ENCODE measurements around the gene CLTA. TPM values are rescaled to one million over a fixed set of nuclear protein-coding genes. Genes with fewer than 3 reads are reported as not detected.
A peak's percentile ranks its signal among the peaks of the same experiment; 100 is the strongest.

CLTA gene
- total RNA-seq, 2 experiments from 2014 or later: 156 to 158 TPM

GRCh38 chr9:36194326-36195000 is 3.7 kb downstream of the CLTA start:
- ChIA-PET POLR2A (no interaction called here), CTCF (interaction anchor here (0.8 to 1.7 kb wide), 3 partner anchors 8 to 17 kb away, joined by 3 to 4 read pairs (median 3); no protein-coding TSS in a partner anchor)
- Mint-ChIP-seq H3K4me3 (peak overlapping the region; percentile 7), H3K36me3 (ENCODE audit: low read depth) (peaks cover 39% of the 10 kb centered on the region), H3K9me3 (no peaks in the 10 kb centered on the region), H3K4me1 (peaks cover 48% of the 10 kb centered on the region), H3K27ac (no peak overlapping the region), H3K27me3 (no peaks in the 10 kb centered on the region)
- DNase-seq: no peak

- H3K36me3 Mint-ChIP-seq (ENCODE audit: low read depth): peaks cover 71% of the 10 kb centered on the region
- ChIA-PET POLR2A (no interaction called here), CTCF (no interaction called here)
- peaks cover 47% of the 10 kb centered on the region for H3K4me1 Mint-ChIP-seq
- H3K9me3 Mint-ChIP-seq: no peaks in the 10 kb centered on the region
- DNase-seq: no peak
- no peak overlapping the region for H3K4me3 Mint-ChIP-seq
- no peak overlapping the region for H3K27ac Mint-ChIP-seq
- no peaks in the 10 kb centered on the region for H3K27me3 Mint-ChIP-seq
These were observed 14.3 kb downstream of the CLTA start for GRCh38 chr9:36204906-36205547.

GRCh38 chr9:36207016-36207415 is 16.3 kb downstream of the CLTA start:
- CTCF ChIA-PET: interaction anchor here (0.7 to 1.5 kb wide), 2 partner anchors 15 to 16 kb away, joined by 3 to 4 read pairs; partner anchors contain the start of gene CLTA
- peaks cover 79% of the 10 kb centered on the region for H3K36me3 Mint-ChIP-seq (ENCODE audit: low read depth)
- POLR2A ChIA-PET: no interaction called here
- H3K9me3 Mint-ChIP-seq: no peaks in the 10 kb centered on the region
- H3K27me3 Mint-ChIP-seq: no peaks in the 10 kb centered on the region
- peak overlapping the region; percentile 74 for H3K27ac Mint-ChIP-seq
- peaks cover 55% of the 10 kb centered on the region for H3K4me1 Mint-ChIP-seq
- H3K4me3 Mint-ChIP-seq: no peak overlapping the region
- DNase-seq: no peak

GRCh38 chr9:36207546-36208012 is 16.9 kb downstream of the CLTA start:
- peaks cover 81% of the 10 kb centered on the region for H3K36me3 Mint-ChIP-seq (ENCODE audit: low read depth)
- no peak overlapping the region for H3K4me3 Mint-ChIP-seq
- H3K27ac Mint-ChIP-seq: peak overlapping the region; percentile 74
- H3K27me3 Mint-ChIP-seq: no peaks in the 10 kb centered on the region
- ChIA-PET CTCF (interaction anchor here (0.7 to 1.5 kb wide), 4 partner anchors 9 to 39 kb away, joined by 3 to 4 read pairs (median 4); partner anchors contain the start of gene CLTA), POLR2A (no interaction called here)
- H3K9me3 Mint-ChIP-seq: no peaks in the 10 kb centered on the region
- H3K4me1 Mint-ChIP-seq: peaks cover 55% of the 10 kb centered on the region
- no peak for DNase-seq

GRCh38 chr9:36208521-36209253 is 18.0 kb downstream of the CLTA start:
- POLR2A ChIA-PET: no interaction called here
- peaks cover 80% of the 10 kb centered on the region for H3K36me3 Mint-ChIP-seq (ENCODE audit: low read depth)

GRCh38 chr9:36210722-36211121 is 20.0 kb downstream of the CLTA start:
- H3K4me3 Mint-ChIP-seq: no peak overlapping the region
- ChIA-PET POLR2A (no interaction called here), CTCF (interaction anchor here (0.8 to 3.4 kb wide), 4 partner anchors 10 to 38 kb away, joined by 3 to 14 read pairs (median 4); partner anchors contain the start of gene CLTA)
- peaks cover 77% of the 10 kb centered on the region for H3K36me3 Mint-ChIP-seq (ENCODE audit: low read depth)
- H3K4me1 Mint-ChIP-seq: peaks cover 61% of the 10 kb centered on the region
- H3K9me3 Mint-ChIP-seq: no peaks in the 10 kb centered on the region
- DNase-seq: no peak
- H3K27ac Mint-ChIP-seq: no peak overlapping the region
- no peaks in the 10 kb centered on the region for H3K27me3 Mint-ChIP-seq

More at GRCh38 chr9:36208521-36209253, 18.0 kb downstream of the CLTA start:
- peaks cover 54% of the 10 kb centered on the region for H3K4me1 Mint-ChIP-seq
- DNase-seq: no peak
- peak overlapping the region; percentile 74 for H3K27ac Mint-ChIP-seq
- H3K27me3 Mint-ChIP-seq: no peaks in the 10 kb centered on the region
- CTCF ChIA-PET: interaction anchor here (0.9 to 3.4 kb wide), 3 partner anchors 9 to 40 kb away, joined by 4 to 14 read pairs (median 5); partner anchors contain the start of gene CLTA
- no peaks in the 10 kb centered on the region for H3K9me3 Mint-ChIP-seq
- H3K4me3 Mint-ChIP-seq: no peak overlapping the region

GRCh38 chr9:36211510-36211909 is 20.8 kb downstream of the CLTA start:
- no peak for DNase-seq
- H3K4me1 Mint-ChIP-seq: peaks cover 61% of the 10 kb centered on the region
- H3K27ac Mint-ChIP-seq: no peak overlapping the region
- H3K36me3 Mint-ChIP-seq (ENCODE audit: low read depth): peaks cover 74% of the 10 kb centered on the region
- no peak overlapping the region for H3K4me3 Mint-ChIP-seq
- ChIA-PET POLR2A (no interaction called here), CTCF (interaction anchor here (1.7 to 3.4 kb wide), 2 partner anchors 17 to 21 kb away, joined by 3 to 14 read pairs; partner anchors contain the start of gene CLTA)
- H3K9me3 Mint-ChIP-seq: no peaks in the 10 kb centered on the region
- H3K27me3 Mint-ChIP-seq: no peaks in the 10 kb centered on the region

GRCh38 chr9:36213387-36213786 is 22.7 kb downstream of the CLTA start:
- Mint-ChIP-seq H3K27ac (peak overlapping the region; percentile 13), H3K27me3 (no peaks in the 10 kb centered on the region), H3K9me3 (no peaks in the 10 kb centered on the region), H3K4me3 (no peak overlapping the region), H3K4me1 (peaks cover 62% of the 10 kb centered on the region), H3K36me3 (ENCODE audit: low read depth) (peaks cover 77% of the 10 kb centered on the region)
- CTCF ChIA-PET: interaction anchor here (0.6 to 1.5 kb wide), 6 partner anchors 9 to 251 kb away, joined by 3 to 4 read pairs (median 3); no protein-coding TSS in a partner anchor
- DNase-seq: no peak
- POLR2A ChIA-PET: interaction anchor here (0.6 kb wide), 1 partner anchor 176 kb away, joined by 8 read pairs; no protein-coding TSS in a partner anchor

GRCh38 chr9:36213989-36214388 is 23.3 kb downstream of the CLTA start:
- Mint-ChIP-seq H3K27me3 (no peaks in the 10 kb centered on the region), H3K4me1 (peaks cover 64% of the 10 kb centered on the region), H3K27ac (no peak overlapping the region), H3K36me3 (ENCODE audit: low read depth) (peaks cover 76% of the 10 kb centered on the region), H3K9me3 (no peaks in the 10 kb centered on the region), H3K4me3 (no peak overlapping the region)
- POLR2A ChIA-PET: interaction anchor here (0.6 kb wide), 1 partner anchor 176 kb away, joined by 8 read pairs; no protein-coding TSS in a partner anchor
- no peak for DNase-seq
- CTCF ChIA-PET: interaction anchor here (0.6 to 1.5 kb wide), 2 partner anchors 24 to 226 kb away, joined by 3 to 4 read pairs; no protein-coding TSS in a partner anchor

- H3K36me3 Mint-ChIP-seq (ENCODE audit: low read depth): peaks cover 81% of the 10 kb centered on the region
- DNase-seq: no peak
- CTCF ChIA-PET: interaction anchor here (0.6 kb wide), 1 partner anchor 86 kb away, joined by 4 read pairs; no protein-coding TSS in a partner anchor
These were observed 23.9 kb downstream of the CLTA start for GRCh38 chr9:36214571-36214970.

GRCh38 chr9:36217256-36217968 is 26.7 kb downstream of the CLTA start:
- Mint-ChIP-seq H3K27ac (peak overlapping the region; percentile 81), H3K4me3 (peak overlapping the region; percentile 24)

More at GRCh38 chr9:36214571-36214970, 23.9 kb downstream of the CLTA start:
- Mint-ChIP-seq H3K27me3 (no peaks in the 10 kb centered on the region), H3K4me3 (no peak overlapping the region), H3K9me3 (no peaks in the 10 kb centered on the region), H3K4me1 (peaks cover 64% of the 10 kb centered on the region), H3K27ac (no peak overlapping the region)
- POLR2A ChIA-PET: no interaction called here

GRCh38 chr9:36218011-36218410 is 27.3 kb downstream of the CLTA start:
- Mint-ChIP-seq H3K36me3 (ENCODE audit: low read depth) (peaks cover 78% of the 10 kb centered on the region), H3K27ac (peak overlapping the region; percentile 81), H3K4me1 (peaks cover 55% of the 10 kb centered on the region), H3K9me3 (peaks cover 8% of the 10 kb centered on the region), H3K4me3 (peak overlapping the region; percentile 1), H3K27me3 (no peaks in the 10 kb centered on the region)
- ChIA-PET CTCF (interaction anchor here (0.8 to 2.0 kb wide), 3 partner anchors 11 to 27 kb away, joined by 3 to 7 read pairs (median 6); partner anchors contain the start of gene CLTA), POLR2A (no interaction called here)
- no peak for DNase-seq

More at GRCh38 chr9:36217256-36217968, 26.7 kb downstream of the CLTA start:
- peaks cover 75% of the 10 kb centered on the region for H3K36me3 Mint-ChIP-seq (ENCODE audit: low read depth)
- peaks cover 2% of the 10 kb centered on the region for H3K9me3 Mint-ChIP-seq
- H3K4me1 Mint-ChIP-seq: peaks cover 56% of the 10 kb centered on the region
- ChIA-PET CTCF (interaction anchor here (1.3 to 2.0 kb wide), 3 partner anchors 10 to 26 kb away, joined by 4 to 7 read pairs (median 6); partner anchors contain the start of gene CLTA), POLR2A (no interaction called here)
- DNase-seq: no peak
- H3K27me3 Mint-ChIP-seq: no peaks in the 10 kb centered on the region
